Dermis blood vessel endothelial cell (primary cell): ENCODE results near the gene ELOVL7. TPM values are rescaled to one million over a fixed set of nuclear protein-coding genes. Genes with fewer than 3 reads are reported as not detected.
"Not testable (repeated sequence)": the region's sequence is repeated elsewhere in the genome, so short reads cannot be mapped to it uniquely, and the experiment has no call there.

Experiments used
- DNase-seq: peaks from one replicate; pipeline ENCODE4 v3.0.0; 2010
- total RNA-seq: library from RNA; depleted of rRNA; stranded (reverse); fragments of >200 nt; gene quantifications from 2 replicates; pipeline ENCODE4 v1.2.3, GENCODE V29; 2014

The ELOVL7 gene
- total RNA-seq, 1 donor from 2014 or later: 2.2 TPM

DNA sequence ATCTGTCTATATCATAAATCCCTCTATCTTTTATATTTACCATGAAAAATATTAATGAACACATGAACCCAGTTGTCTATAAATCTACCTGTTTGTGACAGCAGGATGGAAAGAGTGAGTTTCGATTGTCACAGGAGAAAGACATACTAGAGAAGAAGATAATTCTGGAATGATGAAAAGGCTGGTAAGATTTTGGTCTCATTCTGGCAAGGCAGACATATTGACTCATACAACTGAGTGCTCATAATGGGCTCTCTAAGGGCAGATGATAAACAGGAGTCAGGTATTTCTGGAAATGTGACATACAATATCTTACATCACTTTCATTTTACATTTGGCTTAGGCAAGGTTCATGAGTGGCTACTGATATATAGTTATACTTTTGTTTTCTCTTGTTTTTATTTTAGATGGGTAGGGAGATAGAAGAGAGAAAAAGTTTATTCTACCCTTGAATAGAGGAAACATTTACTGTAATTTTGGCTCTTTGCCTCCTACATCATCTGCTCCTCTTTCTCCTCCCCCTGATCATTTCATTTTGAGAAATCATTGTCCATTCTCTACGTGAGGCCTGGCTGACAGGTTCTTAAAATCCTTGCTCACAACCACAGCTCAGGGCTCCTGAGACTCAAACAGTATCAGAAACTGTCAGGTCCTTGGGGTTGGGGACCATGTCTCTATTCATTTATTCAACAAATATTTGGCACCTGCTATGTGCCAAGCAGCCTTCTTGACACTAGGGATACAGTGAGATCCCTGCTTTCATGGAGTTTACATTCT is 14.4 kb downstream of the ELOVL7 start:
- DNase-seq: no peak

DNA sequence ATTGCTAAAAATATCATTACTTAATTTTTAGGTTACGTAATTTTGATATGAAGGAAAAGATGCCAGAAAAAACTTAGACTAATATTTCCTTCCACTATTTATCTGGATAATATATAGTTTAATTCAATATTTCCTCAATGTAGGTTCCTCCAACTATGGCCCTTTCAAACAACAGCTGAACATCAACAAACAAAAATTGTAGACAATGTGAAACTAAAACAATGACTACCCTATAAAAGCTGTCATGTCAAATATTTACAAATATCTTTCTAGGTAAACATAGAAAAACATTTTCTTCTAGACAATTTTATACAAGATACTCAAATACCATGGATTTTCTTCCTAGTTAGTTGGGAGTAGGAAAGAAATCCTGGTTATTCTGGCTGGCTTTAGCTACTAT is 16.9 kb downstream of the ELOVL7 start:
- DNase-seq: no peak

DNA sequence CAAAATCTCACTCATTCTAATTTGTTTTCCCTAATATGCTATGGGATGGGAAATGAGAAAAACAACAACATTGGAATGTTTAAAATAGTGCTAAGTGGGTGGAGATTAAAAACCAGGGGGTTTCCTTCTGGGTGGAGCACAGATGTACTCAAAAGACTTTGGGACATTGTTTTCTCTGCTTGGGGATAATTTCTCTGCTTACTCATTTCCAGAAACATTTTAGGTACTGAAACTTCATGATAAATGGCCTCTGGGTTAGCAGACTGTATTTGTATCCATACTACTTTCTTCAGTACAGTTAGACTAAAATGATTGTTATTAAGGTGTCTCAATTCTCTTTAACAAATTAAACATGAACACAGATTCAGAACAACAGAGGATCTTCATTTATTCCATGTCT is 17.4 kb downstream of the ELOVL7 start:
- DNase-seq: no peak

DNA sequence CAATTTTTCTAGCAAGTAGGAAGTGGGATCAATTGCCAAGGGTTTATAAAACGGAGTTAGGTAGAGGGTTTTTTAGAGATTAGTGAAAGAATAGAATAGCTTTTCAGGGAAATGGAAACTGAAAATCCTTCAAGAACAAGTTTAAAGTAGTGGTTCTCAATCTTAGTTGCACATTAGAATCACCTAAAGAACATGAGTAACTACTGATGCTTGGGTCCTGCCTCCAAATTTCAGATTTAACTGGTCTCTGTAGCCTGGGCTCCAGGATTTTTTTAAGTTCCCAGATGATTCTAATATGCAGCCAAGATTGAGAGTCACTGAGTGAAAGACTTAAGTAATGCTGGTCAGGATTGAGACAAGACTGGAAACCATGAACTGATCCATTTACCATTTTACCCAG is 20.5 kb downstream of the ELOVL7 start:
- no peak for DNase-seq

DNA sequence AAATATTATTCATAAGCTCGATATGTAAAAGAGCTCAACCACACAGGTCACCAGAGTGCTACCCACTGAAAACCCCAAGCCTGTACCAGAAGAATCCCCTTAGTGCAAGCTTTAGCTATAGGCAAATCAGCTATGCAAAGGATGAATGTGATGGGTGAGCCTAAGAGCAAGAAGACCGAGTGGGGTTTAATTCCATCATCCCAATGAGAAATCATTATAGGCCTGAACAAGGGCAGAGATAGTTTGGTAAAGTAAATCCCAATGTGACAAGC is 21.8 kb downstream of the ELOVL7 start:
- no peak for DNase-seq

DNA sequence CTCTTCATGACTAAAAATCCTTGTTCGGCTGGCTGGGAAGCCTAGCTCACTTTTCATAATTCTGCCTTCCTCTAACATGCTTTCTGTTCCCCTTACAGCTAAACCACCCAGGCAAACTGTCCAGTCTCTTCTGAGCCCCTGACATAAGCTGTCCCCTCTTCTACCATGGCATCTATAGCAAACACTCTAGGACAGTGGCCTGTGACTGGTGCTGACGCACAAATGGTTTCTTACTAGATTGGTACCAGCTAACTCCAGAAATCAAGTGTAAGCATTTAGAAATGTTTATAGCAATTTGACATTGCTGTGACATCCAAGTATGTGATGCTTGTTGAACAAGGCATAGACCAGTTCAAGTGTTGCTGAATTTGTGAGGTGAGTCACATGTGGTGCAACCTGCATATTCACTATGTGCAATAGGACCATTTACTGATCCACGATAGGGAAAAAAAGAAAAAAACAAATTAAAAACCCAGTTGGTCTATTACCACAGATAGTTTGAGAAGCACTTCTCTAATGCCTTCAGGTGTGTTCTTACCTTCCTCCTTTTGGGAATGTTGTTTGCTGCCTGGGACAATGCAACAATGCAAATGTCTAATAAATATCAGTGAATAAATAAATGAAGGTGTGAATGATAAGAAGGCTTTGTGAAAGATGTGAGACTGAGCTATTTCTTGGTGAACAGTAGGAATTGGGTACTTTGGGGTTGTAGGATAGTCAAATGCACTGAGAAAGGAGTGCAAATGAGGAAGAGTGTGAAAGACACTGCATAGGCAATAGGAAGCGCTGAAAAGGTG is 22.4 kb downstream of the ELOVL7 start:
- no peak for DNase-seq

DNA sequence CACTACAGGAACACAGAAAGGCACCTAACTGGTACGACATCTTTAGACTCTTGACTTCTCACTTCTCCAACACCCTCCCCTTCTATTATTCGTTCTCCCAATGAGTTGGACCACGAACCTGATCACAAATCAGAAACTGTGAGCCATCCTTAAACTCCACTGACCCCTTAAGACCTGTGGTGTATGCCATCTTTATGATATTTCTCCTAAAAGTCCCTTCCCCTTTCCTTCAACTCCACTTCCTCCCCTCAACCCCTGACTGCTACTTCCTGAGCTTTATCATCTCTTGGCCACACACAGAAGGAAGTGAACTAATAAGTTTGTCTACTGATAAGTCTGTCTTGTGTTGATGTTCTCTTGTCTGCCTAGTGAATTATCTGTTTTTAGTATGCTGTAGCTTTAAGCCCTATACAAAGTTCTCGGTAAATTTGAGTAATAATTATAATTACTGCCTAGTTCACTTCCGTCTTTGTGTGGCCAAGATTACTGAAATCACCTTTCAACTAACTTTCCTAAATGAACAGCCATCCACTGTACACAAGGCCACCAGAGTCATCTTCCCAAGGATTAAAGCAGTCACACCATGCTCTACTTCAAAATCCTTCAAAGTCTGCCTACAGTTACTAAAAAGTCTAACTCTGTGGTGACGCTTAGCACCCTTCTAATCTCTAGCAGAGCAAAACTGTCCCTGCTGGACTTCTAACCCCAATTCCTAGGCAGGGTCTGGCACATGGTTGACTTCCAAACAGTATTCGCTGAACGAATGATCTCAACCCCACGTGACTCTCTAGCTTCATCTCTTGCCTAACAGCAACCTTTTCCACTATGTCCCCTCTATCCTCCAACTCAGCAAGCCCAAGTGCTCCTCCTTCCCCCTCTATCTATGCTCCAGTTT is 23.2 kb downstream of the ELOVL7 start:
- no peak for DNase-seq

DNA sequence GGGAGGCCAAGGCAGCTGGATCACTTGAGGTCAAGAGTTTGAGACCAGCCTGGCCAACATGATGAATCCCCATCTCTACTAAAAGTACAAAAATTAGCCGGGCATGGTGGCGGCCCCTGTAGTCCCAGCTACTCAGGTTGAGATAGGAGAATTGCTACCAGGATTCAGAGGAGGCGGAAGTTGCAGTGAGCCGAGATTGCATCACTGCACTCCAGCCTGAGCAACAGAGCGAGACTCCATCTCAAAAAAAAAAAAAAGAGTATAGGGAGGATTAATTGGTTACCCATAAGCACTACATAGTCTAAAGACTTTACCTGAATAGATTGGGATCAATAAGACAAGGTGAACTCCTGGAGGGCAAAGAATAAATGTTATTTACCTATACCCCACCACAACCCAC is 27.9 kb downstream of the ELOVL7 start:
- not testable (repeated sequence) for DNase-seq

DNA sequence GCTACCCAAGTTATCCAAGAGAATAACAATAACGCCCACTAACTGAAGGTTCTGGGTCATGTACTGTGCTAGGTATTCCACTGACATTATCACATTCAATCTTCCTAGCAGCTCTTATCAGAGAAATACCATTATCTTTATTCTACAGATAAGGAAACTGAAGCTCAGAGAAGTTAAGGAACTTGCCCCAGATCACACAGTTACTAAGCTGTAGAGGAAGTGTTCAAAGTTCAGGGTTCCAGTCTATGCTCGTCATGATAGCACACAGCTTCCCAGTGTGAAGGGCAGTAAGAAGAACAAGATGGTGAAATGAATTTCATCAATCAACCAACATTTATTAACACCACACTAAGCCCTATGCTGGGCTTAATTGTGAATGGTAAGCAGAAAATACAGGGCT is 29.6 kb downstream of the ELOVL7 start:
- no peak for DNase-seq

DNA sequence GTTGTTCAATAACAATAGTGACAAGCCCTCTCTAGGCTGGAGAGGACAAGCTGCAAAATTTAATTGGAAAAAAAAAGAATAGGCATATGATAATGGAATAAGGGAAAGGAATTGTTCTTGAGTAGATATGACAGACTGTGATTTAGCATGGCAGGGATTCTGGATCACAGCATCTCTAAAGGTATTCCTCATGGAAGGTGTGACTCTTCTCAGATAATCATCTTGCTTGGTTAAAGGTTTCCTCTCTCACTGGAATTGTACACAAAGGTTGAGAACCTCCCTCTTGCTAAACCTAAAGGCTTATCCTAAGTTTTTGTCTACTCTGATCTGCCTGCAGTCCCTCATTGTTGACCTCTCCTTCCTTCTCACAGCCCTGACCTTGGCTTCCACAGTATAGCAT is 31.6 kb downstream of the ELOVL7 start:
- no peak for DNase-seq

DNA sequence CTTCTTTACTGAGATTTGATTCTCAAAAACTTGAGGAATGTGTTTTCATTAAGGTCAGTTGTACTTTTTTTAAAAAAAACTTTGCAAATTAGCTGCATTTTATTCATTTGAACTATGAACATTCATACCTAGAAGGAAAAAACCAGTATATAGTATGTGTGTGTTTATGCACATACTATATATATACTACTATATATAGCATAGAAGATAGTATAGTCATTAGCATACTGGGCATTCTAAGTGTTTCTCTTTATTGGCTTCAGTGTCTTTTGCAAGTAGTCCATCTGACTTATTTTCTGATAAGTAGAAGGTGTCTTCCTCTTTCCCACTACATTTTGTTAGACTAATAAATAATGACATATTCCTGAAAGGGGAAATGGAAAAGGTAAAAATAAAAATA is 33.0 kb downstream of the ELOVL7 start:
- DNase-seq: no peak

DNA sequence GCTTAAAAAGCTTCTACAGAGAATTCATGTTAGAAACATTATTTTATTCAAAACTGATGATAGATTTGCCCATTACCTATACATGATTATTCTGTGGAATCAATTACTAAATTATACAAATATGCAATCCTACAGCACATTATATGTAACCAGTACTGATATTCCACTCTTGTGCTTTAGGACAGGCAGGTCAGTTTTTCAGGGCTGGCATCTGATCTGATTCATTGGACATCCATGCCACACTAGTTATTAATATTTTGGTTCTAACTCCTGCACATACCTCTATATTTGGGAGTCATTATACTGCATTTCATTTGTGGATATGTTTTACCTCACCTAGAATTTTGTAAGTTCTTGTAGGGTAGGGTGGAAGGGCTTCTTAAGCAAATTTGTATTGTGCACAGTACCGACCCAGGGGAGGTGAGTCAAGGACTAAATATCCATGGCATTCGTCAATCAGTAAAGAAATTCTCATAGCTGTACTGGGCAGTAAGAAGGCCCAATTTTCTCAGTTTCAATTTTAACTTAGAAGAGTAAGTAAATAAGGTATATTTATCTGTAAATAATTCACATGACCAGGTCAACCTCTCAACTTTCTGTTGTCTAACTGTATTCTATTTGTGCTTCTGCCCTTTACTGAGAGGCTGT is 33.5 kb downstream of the ELOVL7 start:
- DNase-seq: no peak

DNA sequence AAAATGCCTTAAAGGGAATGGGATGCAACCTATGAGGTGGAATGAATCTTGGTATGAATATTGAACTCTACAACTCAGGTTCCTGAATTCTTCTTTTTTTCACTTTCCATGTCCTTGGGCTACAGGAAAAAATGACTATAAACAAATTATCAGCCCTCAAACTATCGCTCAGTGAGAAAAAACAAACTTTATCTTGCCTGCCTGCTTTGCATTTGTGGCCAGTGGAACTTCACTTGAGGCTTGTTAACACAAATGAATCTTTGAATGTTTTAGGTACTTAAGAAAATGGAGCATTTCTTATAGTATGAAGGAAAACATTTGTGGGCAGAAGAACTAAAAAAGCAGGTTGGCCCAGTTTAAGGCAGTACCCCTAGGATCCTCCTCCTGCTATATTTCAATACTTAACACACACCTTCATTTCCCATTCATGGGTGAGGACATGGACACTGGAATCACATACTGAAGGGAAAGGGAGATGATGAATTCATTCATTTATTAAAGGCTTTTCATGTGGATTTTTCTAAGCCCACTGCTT is 34.1 kb downstream of the ELOVL7 start:
- DNase-seq: no peak

DNA sequence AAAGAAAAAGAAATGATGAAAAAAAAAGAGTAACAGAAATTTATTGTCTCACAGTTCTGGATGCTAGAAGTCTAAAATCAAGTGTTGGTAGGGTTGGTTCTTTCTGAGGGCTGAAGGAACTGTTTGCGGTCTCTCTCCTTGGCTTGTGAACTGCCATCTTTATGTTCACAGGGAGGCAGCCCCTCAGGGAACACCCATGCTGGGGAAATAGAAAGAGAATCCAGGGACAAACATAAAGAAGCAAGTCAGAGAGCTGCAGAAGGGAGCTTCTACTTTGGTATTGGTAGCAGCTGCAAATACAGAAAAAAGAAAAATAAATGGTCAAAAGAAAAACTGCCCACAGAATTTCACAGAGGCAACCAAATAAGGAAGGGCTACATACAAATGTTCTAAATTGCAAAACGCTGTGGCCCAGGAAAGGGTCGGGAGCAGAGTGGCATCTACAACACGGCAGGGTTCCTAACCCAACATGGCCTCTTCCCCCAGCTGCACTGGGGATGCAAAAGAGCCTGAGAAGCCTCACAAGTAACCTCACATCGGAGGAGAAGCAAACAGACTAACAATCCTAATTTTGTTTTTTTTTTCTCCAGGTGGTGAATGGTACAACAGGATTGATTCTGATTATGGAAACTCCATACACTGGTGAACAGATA is 37.4 kb downstream of the ELOVL7 start:
- DNase-seq: no peak

DNA sequence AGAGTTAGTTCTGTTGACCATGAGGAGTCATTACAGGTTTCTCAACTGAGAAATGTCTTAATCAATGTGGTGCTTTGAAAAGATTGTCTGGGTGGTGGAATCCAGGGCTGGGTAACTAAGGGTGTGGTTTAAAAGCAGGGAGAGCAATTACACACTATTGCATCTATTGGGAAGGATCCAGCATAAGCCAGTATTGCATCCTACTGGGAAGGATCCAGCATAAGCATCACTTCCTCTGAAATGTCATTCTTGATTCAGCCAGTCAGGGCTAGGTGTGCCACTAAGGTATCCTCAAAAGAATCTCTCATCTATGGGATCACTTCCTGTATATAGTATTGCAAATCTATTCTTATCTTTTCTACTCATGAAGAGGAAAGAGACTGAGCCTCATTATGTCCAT is 38.6 kb downstream of the ELOVL7 start:
- DNase-seq: no peak

DNA sequence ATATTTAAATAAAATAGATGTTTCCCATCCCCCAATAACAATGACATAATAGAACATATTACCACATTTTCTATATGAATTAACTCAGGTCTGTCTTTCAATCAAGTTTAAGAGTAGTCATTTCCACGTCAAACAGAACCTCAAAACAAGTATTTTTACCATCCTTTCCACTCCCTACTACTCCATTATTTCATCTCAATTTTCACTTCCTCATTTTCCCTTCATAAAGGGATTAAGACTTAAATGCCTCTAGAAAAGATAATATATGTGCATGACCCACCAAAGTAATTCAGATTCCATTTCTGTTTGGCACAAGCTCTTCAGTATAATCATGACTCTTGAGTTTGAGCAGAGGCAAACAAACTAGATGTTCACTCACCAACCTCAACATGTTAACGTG is 40.4 kb downstream of the ELOVL7 start:
- DNase-seq: no peak

DNA sequence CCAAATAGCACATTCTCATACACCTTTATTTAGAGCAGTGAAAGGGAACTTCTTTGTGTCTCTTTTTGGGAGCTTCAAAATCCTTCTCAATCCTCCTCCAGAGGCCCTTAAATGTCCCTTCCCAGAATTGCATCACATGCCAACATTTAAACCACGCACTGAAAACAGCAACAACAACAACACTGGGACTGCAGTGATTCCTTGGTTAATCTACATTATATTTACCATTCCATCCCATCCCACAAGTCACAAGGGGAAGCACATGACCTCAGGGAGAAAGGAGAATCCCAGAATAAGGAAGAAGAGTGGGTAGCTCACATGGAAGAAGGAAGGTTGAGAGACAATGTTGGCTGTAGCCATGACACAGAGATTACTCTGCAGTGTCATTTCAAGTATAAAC is 41.1 kb downstream of the ELOVL7 start:
- DNase-seq: no peak

DNA sequence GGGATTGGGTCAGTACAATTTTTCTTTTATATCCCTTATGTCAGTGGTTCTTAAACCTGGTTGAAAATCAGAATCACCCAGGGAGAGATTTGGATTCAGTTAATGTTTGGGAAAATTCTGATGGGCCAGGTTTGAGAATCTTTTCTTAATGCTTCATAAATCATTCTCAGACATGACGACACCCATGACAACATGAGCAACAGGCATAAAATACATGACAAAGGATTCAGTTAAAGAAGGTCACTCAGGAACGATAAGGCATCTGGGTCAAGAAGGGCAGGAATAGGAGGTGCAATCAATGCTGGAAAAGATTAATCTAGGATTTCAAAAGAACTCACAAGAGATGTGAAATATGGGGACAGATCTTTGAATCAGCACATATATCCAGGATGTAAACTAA is 41.8 kb downstream of the ELOVL7 start:
- DNase-seq: no peak

DNA sequence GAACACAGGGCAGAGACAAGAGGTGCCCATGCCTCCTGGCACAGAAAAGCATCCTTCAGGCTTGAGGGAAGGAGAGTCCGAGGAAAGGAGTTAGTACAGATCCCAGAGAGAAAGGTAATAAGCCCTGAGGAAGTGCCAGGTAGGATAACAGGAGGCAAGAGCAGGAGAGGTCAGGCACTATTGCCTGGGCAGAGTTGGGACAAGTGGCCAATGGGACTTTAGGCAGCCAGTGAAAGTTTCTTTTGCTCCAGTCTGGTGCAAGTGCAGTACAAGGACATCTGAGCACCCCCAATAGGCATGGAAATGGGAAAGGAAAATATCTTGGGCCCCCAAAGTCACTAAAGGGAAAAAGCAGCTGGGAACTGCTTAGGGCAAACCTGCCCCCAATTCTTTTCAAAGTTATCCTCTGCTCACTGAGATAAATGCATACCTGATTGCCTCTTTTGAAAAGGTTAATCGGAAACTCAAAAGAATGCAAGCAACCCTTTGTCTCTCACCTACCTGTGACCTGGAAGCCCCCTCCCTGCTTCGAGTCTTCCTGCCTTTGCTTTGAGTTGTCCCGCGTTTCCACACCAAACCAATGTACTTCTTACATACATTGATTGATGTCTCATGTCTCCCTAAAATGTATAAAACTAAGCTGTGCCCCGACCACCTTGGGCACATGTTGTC is 46.5 kb downstream of the ELOVL7 start:
- no peak for DNase-seq

DNA sequence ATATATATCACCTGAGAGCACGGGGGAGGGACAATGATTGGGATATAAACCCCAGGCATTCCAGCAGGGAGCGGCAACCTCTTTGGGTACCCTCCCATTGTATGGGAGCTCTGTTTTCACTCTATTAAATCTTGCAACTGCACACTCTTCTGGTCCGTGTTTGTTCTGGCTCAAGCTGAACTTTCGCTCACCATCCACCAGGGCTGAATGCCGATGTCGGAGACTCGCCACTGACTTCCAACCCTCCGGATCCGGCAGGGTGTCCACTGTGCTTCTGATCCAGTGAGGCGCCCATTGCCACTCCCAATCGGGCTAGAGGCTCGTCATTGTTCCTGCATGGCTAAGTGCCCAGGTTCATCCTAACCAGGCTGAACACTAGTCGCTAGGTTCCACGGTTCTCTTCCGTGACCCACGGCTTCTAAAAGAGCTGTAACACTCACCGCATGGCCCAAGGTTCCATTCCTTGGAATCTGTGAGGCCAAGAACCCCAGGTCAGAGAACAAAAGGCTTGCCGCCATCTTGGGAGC is 48.6 kb downstream of the ELOVL7 start:
- DNase-seq: not testable (repeated sequence)

DNA sequence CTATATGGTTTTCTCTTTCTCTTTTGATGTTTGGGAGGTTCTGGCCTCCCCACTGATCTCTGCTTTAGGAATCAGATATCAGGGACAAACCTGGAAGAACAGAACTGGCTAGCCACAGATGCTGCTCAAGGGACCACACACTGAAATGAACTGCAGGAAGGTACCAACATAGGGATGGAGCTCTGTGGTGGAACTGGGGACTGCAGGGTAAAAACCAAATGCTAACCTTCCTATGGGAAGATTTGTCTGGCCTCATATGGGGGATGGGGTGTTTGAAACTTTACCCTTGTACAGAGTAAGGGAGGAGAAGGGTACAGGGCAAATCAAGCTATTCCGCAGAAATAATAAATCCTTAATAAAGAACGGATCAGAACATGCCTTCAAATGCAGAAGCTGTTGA is 49.4 kb downstream of the ELOVL7 start:
- DNase-seq: no peak
